MM.1S (cell line): Measurements from ENCODE around the gene LMO1.

Experiments
- DNase-seq: peaks from one replicate; pipeline ENCODE4 v3.0.0-alpha.2; 2015
- H2AFZ ChIP-seq: fragments of 300-600 bp; sonication (generic); 2 replicates; pipeline ENCODE4 v1.6.0; 2016; ENCODE audit warnings: antibody characterized with exemption, low read length
- H3F3A ChIP-seq: fragments of 300-600 bp; sonication (generic); 2 replicates; pipeline ENCODE4 v1.6.1; 2016; ENCODE audit warnings: mild to moderate bottlenecking, antibody characterized with exemption, low read length, moderate library complexity, mixed read lengths; ENCODE audit not compliant: insufficient read depth
- H3K27ac ChIP-seq: fragments of 300-600 bp; sonication (generic); 2 replicates; pipeline ENCODE4 v1.5.1; 2016; ENCODE audit warnings: mild to moderate bottlenecking, low read length
- H3K27me3 ChIP-seq: fragments of 300-600 bp; sonication (generic); replicated peaks from 2 replicates; pipeline ENCODE4 v1.6.0; 2016; ENCODE audit warnings: low read length; ENCODE audit not compliant: insufficient read depth
- H3K36me3 ChIP-seq: fragments of 300-600 bp; sonication (generic); replicated peaks from 2 replicates; pipeline ENCODE4 v1.6.1; 2016; ENCODE audit warnings: mild to moderate bottlenecking, low read length, mixed read lengths; ENCODE audit not compliant: insufficient read depth
- H3K4me1 ChIP-seq: fragments of 300-600 bp; sonication (generic); 2 replicates; pipeline ENCODE4 v1.6.1; 2016; ENCODE audit warnings: low read length, mixed read lengths
- H3K4me2 ChIP-seq: fragments of 300-600 bp; sonication (generic); 2 replicates; pipeline ENCODE4 v1.6.0; 2016; ENCODE audit warnings: low read depth, low read length
- H3K4me3 ChIP-seq: fragments of 300-600 bp; sonication (generic); 2 replicates; pipeline ENCODE4 v1.5.1; 2016; ENCODE audit warnings: low read length, mixed read lengths
- H3K79me2 ChIP-seq: fragments of 300-600 bp; sonication (generic); 2 replicates; pipeline ENCODE4 v1.6.1; 2016; ENCODE audit warnings: mixed run types, low read length, mixed read lengths
- H3K9ac ChIP-seq: fragments of 300-600 bp; sonication (generic); 2 replicates; pipeline ENCODE4 v1.6.1; 2016; ENCODE audit warnings: low read length, mixed read lengths
- H3K9me2 ChIP-seq: fragments of 300-600 bp; sonication (generic); replicated peaks from 2 replicates; pipeline ENCODE4 v1.6.1; 2016; ENCODE audit warnings: mild to moderate bottlenecking, low read length, mixed read lengths; ENCODE audit not compliant: insufficient read depth
- H3K9me3 ChIP-seq: fragments of 300-600 bp; sonication (generic); replicated peaks from 2 replicates; pipeline ENCODE4 v1.6.1; 2016; ENCODE audit warnings: mild to moderate bottlenecking, low read length, mixed read lengths; ENCODE audit not compliant: insufficient read depth
- H4K20me1 ChIP-seq: fragments of 300-600 bp; sonication (generic); 2 replicates; pipeline ENCODE4 v1.6.1; 2016; ENCODE audit warnings: mild to moderate bottlenecking, low read length, moderate library complexity, mixed read lengths; ENCODE audit not compliant: insufficient read depth
- EZH2 ChIP-seq: fragments of 300-600 bp; sonication (generic); optimal IDR thresholded peaks from 2 replicates; pipeline ENCODE3; 2017; ENCODE audit warnings: low read depth, mild to moderate bottlenecking, antibody characterized with exemption, low read length, mixed read lengths
- EZH2phosphoT487 ChIP-seq: fragments of 300-600 bp; sonication (generic); IDR thresholded peaks from 2 replicates; pipeline ENCODE4 v1.6.1; 2018; ENCODE audit warnings: antibody characterized with exemption, low read length
- TF ChIP-seq, protein P1 (sequence below): fragments of 300-600 bp; sonication (generic); IDR thresholded peaks from 2 replicates; pipeline ENCODE4 v1.5.1; 2016; ENCODE audit warnings: antibody characterized with exemption, low read length, mixed read lengths

Gene LMO1

GRCh38 chr11:8253566-8253965, 10.1 kb downstream of the LMO1 start:
- Histone ChIP-seq H3K9ac (no peak overlapping the region), H3K79me2 (no peaks in the 10 kb centered on the region), H3K9me3 (no peaks in the 10 kb centered on the region), H3K36me3 (no peaks in the 10 kb centered on the region), H2AFZ (no peak overlapping the region), H3K9me2 (no peaks in the 10 kb centered on the region), H3F3A (no peaks in the 10 kb centered on the region), H3K4me2 (no peak overlapping the region), H3K27me3 (no peaks in the 10 kb centered on the region), H3K4me3 (no peak overlapping the region), H4K20me1 (no peaks in the 10 kb centered on the region), H3K27ac (no peak overlapping the region), H3K4me1 (no peaks in the 10 kb centered on the region)
- DNase-seq: no peak
- TF ChIP-seq, protein P1, sequence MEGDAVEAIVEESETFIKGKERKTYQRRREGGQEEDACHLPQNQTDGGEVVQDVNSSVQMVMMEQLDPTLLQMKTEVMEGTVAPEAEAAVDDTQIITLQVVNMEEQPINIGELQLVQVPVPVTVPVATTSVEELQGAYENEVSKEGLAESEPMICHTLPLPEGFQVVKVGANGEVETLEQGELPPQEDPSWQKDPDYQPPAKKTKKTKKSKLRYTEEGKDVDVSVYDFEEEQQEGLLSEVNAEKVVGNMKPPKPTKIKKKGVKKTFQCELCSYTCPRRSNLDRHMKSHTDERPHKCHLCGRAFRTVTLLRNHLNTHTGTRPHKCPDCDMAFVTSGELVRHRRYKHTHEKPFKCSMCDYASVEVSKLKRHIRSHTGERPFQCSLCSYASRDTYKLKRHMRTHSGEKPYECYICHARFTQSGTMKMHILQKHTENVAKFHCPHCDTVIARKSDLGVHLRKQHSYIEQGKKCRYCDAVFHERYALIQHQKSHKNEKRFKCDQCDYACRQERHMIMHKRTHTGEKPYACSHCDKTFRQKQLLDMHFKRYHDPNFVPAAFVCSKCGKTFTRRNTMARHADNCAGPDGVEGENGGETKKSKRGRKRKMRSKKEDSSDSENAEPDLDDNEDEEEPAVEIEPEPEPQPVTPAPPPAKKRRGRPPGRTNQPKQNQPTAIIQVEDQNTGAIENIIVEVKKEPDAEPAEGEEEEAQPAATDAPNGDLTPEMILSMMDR: no peak
- TF ChIP-seq EZH2phosphoT487: no peak
- no peak for TF ChIP-seq EZH2

GRCh38 chr11:8252946-8253345, 10.7 kb downstream of the LMO1 start:
- H3K27me3 ChIP-seq: no peaks in the 10 kb centered on the region
- no peaks in the 10 kb centered on the region for H3K79me2 ChIP-seq
- TF ChIP-seq, protein P1: no peak
- TF ChIP-seq EZH2 (no peak), EZH2phosphoT487 (no peak)
- no peak overlapping the region for H3K27ac ChIP-seq
- H4K20me1 ChIP-seq: no peaks in the 10 kb centered on the region
- no peaks in the 10 kb centered on the region for H3K4me1 ChIP-seq
- no peaks in the 10 kb centered on the region for H3K36me3 ChIP-seq
- H2AFZ ChIP-seq: no peak overlapping the region
- no peaks in the 10 kb centered on the region for H3K9me3 ChIP-seq
- H3K4me2 ChIP-seq: no peak overlapping the region
- DNase-seq: no peak
- no peak overlapping the region for H3K4me3 ChIP-seq
- H3F3A ChIP-seq: no peaks in the 10 kb centered on the region
- no peak overlapping the region for H3K9ac ChIP-seq
- H3K9me2 ChIP-seq: no peaks in the 10 kb centered on the region

DNA sequence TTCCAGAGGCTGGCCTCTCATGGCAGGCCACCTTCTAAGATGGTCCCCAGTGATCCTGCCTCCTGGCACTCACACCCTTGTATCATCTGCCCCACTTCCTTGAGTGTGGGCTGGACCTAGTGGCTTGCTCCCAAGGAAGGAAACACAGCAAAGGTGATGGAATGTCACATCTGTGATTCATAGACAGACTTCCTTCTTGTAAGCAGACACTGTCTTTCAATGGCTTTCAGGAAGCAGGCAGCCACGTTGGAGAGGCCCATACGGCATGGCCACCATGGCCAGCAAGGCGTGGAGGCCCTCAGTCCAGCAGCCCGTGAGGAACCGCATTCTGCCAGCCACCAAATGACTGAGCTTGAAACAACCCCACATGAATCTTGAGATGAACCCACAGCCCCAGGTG, 11.3 kb downstream of the LMO1 start:
- H3K36me3 ChIP-seq: no peaks in the 10 kb centered on the region

GRCh38 chr11:8251616-8252295, 11.9 kb downstream of the LMO1 start:
- Histone ChIP-seq H4K20me1 (no peaks in the 10 kb centered on the region), H3F3A (no peaks in the 10 kb centered on the region), H3K4me2 (no peak overlapping the region), H3K27me3 (no peaks in the 10 kb centered on the region), H3K4me3 (no peak overlapping the region), H3K36me3 (no peaks in the 10 kb centered on the region), H3K9me2 (no peaks in the 10 kb centered on the region), H2AFZ (no peak overlapping the region), H3K4me1 (no peaks in the 10 kb centered on the region), H3K27ac (no peak overlapping the region), H3K9me3 (no peaks in the 10 kb centered on the region), H3K79me2 (no peaks in the 10 kb centered on the region), H3K9ac (no peak overlapping the region)
- TF ChIP-seq EZH2 (no peak), EZH2phosphoT487 (no peak)
- TF ChIP-seq, protein P1: no peak
- DNase-seq: no peak

More for the DNA sequence above, 11.3 kb downstream of the LMO1 start:
- no peaks in the 10 kb centered on the region for H3K9me3 ChIP-seq
- DNase-seq: no peak
- no peak for TF ChIP-seq EZH2
- H3K9me2 ChIP-seq: no peaks in the 10 kb centered on the region
- no peaks in the 10 kb centered on the region for H3K27me3 ChIP-seq
- no peaks in the 10 kb centered on the region for H3K79me2 ChIP-seq
- H3K27ac ChIP-seq: no peak overlapping the region
- H3K4me3 ChIP-seq: no peak overlapping the region
- no peak overlapping the region for H2AFZ ChIP-seq
- no peaks in the 10 kb centered on the region for H3F3A ChIP-seq
- no peaks in the 10 kb centered on the region for H4K20me1 ChIP-seq
- H3K9ac ChIP-seq: no peak overlapping the region
- H3K4me1 ChIP-seq: no peaks in the 10 kb centered on the region
- H3K4me2 ChIP-seq: no peak overlapping the region
